Measurements from ENCODE around the gene EHBP1.

DNA sequence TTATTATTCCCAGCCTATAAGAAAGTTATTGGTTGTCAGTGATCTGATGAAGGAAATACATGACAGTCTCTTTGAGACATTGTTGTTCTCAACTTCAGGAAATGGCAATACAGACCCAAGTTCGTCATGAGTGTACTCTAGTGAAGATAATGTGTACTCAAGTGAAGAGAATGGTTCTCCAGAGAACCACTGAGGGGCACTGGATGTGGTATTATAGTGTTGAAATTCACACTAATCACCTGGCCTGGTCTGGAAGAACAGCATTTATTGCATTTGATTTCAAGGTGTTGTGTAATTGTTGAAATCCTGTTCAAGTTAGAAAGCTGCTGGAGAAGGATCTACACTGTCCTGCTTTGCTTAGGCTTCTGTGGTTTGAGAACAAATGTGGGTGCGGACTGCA is 321.7 kb downstream of the EHBP1 start:
- TF ChIP-seq EZH2phosphoT487 (IDR thresholded peaks at IDR 0.05; ENCODE audit: borderline replicate concordance, low read length): no peak
- TF ChIP-seq, protein P1, sequence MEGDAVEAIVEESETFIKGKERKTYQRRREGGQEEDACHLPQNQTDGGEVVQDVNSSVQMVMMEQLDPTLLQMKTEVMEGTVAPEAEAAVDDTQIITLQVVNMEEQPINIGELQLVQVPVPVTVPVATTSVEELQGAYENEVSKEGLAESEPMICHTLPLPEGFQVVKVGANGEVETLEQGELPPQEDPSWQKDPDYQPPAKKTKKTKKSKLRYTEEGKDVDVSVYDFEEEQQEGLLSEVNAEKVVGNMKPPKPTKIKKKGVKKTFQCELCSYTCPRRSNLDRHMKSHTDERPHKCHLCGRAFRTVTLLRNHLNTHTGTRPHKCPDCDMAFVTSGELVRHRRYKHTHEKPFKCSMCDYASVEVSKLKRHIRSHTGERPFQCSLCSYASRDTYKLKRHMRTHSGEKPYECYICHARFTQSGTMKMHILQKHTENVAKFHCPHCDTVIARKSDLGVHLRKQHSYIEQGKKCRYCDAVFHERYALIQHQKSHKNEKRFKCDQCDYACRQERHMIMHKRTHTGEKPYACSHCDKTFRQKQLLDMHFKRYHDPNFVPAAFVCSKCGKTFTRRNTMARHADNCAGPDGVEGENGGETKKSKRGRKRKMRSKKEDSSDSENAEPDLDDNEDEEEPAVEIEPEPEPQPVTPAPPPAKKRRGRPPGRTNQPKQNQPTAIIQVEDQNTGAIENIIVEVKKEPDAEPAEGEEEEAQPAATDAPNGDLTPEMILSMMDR (IDR thresholded peaks at IDR 0.05; ENCODE audit: low read depth, low read length, poor library complexity, severe bottlenecking): no peak
